Ammon's horn (tissue), 1 donor: ENCODE results near the gene RAC3.

ENCODE experiments used
- DNase-seq: peaks from one replicate; pipeline ENCODE4 v3.0.0-alpha.2; 2016; ENCODE audit warnings: low spot score

RAC3 gene

DNA sequence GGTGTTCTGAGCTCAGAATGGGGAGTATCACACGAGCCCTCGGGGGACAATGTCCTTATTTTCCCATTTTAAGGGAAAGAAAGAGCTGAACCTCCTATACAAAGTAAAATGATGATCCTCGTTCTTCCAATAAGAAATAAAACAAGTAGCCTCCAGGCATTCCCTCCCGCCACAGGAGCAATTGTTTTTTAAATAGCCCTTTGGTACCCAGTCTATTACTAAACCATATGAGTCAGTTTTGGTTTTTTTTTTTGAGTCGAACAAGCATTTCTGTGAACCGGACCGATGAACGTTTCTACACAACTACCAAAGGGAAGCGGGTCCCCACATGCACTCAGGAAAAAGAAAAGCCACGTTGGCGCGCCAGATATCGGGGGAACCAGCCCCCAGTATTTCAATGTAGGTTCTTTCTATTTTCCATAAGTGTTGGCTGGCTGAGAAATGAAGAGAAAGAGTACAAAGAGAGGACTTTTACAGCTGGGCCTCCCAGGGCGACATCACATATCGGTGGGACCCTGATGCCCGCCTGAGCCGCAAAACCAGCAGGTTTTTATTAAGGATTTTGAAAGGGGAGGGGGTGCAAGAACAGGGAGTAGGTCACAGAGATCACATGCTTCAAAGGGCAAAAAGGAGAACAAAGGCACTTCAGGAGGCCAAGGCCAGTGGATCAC lies 9.8 kb downstream of the RAC3 start:
- DNase-seq: no peak

DNA sequence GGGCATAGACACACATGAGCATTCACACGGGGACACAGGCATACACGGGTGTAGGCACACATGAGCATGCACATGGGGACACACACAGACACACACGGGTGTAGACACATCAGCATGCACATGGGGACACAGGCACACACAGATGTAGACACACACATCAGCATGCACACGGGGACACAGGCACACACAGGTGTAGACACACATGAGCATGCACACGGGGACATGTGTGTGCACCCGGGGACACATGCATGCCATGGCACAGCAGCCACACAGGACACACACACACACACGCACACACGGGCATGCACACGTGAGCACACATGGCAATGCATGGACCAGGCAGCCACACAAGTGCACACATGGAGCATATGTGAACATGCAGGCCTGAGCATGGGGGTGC lies 11.2 kb downstream of the RAC3 start:
- no peak for DNase-seq

DNA sequence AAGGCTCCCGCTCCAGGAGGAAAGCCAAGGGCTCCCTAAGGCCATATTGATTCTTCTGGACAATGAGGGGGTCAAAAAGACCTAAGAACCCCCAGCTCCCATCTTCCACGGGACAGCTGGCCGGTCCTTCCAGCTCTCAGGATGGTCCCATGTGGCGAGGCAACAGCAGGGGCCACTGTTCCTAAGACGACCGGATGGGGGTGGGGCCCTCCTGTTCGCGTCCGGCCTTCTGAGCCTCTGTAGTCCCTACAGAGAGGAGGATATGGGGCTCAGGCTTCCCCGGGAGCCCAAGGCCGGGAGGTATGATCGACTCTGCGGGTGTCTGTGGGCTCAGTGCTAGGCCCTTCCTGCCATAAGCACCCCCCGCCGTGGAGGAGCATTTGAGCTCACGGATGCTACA lies 12.0 kb downstream of the RAC3 start:
- no peak for DNase-seq

DNA sequence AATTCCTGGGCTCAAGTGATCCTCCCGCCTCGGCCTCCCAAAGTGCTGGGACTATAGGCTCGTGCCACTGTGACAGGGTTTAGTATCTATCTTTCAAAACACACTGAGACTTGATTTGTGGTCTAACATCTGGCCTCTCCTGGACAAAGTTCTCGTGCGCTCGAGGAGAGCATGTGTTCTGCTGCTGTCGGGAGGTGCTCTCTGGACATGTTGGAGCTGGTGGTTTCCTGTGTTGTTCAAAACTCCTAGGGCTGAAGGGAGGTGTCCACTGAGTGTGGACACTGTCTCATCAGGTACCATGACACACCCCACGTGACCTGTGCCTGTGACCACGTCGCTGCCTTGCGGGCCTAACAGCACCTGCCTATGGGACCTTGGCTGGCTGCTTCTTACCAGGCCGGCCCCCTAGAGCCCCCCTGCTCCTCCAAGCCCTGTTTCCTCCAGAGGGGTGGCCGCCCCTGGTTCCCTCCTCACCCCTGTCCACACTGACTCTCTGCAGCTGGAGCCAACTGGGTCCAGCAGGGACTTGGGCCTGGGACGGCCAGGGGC lies 14.5 kb downstream of the RAC3 start:
- no peak for DNase-seq

DNA sequence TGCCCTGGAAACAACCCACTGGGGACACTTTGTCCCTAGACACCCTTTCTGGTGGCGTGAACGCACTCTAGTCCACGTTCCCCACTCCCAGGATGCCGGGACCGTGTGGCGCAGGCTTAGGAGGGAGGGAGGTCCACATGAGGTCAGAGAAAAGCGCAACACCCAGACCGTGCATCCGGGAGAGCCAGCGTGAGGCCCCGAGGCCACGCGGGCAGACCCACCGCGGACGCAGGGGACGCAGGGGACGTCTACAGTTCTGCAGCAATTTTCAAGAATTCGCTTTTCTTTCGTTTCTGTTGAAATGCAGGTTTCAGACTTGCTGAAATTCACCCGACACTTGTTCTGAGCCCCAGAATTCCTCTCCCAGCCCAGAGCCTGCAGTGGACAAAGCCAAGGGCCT lies 15.4 kb downstream of the RAC3 start:
- DNase-seq: no peak

DNA sequence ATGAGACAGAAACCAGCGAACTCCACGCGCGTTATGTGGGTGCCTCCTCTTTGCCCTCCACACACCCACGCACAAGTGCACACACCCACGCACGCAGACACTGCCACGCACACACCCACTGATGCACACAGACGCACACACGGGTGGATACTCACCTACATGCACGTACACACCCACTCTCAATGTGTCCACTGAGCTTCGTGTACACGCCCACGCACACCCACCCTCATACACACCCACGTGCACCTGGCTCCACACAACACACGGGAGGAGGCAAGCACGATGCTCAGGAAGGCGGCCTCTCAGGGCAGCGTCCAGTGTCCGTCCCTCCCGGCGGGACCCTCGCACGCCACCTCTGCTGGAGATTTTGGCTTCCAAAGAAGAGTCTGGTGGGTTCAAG lies 15.9 kb downstream of the RAC3 start:
- DNase-seq: no peak

DNA sequence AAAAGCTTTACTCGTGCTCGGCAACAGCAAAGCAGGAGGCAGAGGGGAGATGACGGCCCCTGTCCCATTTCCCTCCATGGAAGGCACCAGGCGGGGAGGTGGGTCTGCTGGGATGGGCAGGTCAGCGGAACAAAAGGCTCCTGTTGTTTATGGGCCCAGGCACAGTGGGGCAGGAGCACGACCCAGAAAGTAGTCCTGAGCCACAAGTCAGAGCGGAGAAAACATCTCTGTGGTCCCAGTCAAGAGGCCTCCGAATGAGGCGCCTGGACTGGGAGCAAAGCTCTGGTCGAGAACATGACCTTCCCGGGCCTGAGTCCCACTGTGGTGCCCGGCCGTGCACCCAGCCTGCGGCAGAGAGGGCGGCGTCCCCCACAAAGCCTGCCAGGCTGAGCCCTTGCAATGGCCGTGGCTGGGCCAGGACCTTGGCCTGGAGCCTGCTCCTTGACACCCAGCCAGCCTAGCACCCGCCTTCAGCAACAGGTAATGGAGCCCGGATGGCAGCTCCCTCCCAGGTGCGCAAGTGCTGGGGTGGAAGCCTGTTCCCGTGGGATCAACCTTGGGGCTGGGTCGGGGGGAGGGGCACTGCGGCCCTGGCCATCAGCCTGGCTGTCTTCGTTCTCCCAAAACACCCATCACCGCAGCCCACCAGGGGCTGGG lies 16.6 kb downstream of the RAC3 start:
- no peak for DNase-seq

DNA sequence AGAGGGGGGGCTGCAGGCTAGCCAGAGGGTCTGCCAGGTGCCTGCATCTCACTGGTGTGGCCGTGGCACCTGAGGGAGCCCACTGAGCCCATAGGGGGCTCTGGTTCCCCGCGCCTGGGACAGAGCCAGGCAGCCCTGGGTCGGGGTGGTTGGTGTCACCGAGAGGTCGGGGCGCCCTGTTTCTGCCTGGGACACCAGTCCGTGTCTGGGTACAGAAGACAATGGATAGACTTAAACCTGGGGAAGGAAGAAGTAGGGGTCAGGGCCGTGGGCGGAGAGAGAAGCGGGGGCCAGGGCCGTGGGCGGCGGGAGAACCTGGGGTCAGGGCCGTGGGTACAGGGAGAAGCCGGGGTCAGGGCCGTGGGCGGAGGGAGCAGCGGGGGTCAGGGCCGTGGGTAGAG lies 17.1 kb downstream of the RAC3 start:
- DNase-seq: no peak

DNA sequence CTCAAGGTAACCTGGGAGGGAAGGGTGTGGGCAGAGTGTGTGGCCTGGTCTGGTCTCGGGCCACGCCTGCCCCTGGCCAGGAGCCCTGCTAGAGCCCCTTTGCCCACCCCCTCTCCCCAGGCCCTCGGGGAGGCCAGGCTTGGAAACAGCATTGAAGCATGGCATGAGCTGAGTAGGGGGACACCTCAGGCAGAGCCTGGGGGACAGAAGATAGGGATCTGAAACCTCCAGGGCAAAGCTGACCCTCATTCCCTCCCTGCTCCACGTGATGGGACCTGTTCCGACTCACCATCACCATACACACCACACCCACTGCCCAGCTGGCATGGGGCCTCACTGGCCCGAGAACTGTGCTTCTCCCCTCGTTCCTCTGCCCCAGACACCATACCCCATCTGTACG lies 17.6 kb downstream of the RAC3 start:
- no peak for DNase-seq

DNA sequence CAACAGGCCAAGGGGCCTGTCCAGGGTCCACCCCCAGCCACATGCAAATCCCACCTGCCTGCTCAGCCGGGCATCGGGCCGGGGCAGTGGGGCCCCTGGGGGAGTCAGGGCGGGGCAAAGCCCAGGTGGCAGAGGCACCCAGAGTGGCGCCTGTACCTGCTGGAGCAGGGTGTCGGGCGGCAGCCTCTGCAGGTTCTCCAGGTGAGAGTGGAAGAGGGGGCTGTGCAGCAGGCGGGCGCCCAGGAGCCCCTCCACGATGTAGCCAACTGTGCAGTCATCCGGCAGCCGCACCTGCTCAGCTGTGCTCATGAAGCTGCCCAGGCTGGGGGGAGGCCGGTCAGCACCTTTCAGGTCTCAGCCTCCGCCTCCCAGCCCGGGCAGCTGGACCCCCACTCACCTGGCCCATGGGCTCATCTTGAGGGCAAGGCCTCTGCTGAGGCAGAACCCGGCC lies 18.1 kb downstream of the RAC3 start:
- no peak for DNase-seq

DNA sequence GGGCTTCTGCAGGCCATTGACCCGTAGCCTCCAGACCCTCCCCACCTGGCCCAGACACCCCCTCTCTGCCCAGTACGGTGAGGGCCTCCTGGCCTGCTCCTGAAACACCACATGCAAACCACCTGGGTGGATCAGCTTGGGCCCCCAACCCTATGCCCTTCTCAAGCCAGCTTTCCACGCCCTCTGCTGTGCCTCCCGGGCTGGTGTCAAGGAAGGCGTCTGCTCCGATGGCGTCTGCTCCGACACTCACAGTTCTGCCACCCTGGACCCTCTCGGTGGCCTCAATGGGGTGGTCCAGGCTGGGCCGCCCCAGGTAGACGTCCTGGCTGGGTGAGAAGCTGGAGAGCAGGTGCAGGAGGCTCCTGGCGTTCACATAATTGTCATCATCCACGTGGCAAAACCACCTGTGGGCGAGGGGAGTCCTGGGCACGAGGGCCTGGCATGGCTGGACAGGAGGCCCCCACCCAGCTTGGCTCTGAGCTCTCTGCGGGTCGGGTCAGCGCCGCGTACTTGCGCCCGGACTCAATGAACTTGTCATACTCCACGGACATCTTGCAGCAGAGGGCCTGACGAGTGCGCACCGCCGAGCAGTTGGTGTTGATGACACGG lies 18.8 kb downstream of the RAC3 start:
- no peak for DNase-seq

DNA sequence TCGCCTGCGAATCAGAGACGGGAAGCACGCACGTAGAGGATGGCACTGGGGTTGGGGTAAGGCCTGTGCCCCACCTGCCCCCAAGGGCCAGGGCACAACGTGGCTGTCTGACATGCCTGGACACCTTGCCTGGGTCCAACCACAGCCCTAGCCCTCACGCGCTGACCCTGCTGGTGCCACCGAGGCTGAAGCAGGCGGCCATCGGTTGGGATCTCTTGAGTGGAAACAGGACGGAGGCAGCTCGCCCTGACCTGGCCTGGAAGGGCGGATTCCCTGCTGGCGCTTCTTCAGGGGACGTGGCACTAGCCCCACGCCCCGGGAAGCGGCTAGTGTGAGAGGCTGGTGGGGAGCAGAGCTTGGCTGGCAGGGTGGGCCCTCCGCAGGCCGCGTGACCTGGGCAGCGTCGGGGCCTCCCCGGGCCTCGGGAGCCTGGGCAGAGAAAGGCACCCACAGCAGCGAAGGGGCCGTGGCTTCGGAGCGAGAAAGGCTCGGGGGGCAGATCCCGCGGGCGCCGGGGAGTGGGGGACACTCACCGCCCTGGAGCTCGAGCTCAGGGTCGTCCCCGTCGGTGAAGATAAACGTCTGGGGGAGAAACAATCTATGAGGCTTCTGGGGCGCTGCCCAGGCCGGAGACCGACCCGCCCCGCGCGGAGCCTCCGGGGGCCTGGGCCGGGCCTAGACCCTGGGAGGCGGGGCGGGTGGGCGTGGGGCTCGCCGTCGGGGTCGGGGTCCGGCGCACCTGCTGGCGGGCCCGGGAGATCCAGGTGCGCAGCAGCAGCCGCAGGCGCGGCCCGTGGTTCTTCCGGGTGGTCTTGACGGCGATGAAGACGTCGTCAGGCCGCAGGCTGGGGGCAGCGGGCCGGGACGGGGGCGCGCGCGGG lies 19.5 kb downstream of the RAC3 start:
- no peak for DNase-seq

DNA sequence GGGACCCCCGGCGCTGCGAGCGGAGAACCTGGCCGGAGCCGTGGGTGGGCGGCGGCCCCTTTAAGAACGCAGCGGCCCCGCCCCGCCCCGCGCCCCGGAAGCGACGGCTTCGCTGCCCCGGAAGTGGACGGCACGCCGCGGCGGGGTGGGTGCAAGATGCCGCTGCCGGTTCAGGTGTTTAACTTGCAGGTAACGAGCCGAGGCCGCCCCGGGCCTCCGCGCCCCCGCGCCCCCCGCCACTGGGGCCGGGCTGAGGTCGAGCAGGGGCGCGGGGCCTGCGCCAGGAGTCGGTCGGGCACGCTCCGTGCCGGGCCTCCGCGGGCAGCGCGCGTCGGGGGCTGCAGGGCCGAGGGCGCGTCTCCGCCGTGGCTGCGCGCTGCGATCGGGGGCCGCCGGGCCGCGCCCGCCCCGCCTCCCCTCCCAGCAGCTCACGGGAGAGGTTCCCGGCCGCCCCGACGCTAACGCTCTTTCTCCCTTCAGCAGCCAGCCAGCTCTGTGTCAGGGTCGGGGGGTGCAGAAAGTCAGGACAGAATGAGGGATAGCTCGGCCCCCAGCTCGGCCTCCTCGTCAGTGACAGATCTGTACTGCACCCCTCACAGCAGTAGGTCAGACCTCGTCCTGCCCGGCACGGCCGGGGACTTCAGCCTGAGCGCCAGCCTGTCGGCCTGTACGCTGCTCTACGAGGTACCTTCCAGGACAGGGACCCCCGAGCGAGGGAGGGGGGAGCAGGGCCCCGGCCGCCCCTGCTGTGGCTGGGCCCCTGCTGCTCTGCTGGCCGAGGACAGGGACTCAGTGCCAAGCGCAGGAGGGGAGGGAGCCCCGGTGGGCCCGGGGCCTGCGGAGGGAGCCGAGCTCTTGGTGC lies 20.5 kb downstream of the RAC3 start, which contains the start of the genes GPS1 and RFNG:
GPS1 (plus strand) TSS at position 123 of the 862 bp plus-strand sequence; CDS start at position 157, 34 bp downstream.
RFNG (minus strand) TSS at position 36 of the 862 bp plus-strand sequence. CDS start 45 bp downstream, outside the sequence.
- DNase-seq: peak; percentile 73

DNA sequence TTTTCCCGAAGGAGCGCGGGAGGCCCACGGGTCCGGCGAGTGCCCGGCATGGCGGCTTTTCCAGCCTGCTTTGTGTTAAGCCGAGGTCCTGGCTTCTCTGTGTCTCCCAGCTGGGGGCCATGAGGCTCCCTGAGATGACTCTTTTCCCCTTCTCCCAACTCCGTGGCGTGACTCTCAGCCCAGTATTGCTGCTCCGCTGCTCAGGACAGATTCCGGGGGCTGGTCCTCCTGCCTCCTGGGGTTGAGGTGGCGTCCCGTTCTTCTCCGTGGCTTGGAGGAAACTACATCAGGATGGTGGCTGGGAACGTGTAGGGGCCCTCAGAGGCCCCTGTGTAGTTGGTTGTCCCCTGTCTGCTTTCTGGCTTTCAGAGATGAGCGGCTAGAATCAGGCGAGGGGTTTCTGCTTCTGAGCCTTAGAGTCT lies 21.2 kb downstream of the RAC3 start:
- DNase-seq: no peak

DNA sequence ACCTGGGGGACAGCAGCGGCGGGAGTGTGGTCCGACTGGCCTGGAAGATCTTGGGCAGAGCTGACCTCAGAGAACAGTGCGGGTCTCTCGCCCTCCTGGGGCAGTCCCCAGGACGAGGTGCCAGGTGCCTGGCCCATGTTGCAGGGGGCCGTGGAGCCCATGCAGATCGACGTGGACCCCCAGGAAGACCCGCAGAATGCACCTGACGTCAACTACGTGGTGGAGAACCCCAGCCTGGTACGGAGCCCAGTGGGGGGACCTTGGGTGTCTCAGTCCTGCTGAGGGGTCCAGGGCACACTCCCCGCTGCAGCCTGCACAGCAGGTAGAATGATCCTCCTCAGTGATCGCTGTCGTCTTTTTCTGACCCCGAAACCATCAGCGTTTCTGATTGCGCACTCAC lies 21.7 kb downstream of the RAC3 start:
- no peak for DNase-seq

DNA sequence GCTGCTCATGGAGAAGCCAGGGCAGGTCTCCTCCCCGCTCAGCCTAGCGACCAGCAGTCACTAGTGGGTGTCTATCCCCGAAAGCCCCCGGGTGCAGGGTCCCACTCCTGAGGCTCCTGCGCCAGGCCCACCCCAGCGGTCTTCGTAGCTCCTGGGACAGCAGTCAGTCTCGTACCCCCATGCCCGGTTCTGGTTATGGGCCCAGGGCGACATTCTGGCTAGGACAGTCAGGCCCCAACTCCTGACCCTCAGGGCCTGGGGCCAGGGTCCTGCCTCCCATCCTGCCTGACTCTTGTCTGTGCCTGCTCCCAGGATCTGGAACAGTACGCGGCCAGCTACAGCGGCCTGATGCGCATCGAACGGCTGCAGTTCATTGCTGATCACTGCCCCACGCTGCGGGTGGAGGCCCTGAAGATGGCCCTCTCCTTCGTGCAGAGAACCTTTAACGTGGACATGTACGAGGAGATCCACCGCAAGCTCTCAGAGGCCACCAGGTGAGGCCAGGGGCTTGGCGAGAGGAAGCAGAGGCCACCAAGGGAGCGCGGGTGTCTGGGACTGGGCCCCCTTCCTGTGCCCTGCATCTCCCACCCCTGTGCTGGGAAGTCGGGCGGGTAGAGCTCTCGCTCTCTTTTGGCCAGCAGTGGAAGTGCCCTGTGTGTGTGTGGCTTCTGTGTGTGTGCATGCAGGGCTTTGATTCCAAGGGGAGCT lies 22.2 kb downstream of the RAC3 start:
- DNase-seq: no peak

DNA sequence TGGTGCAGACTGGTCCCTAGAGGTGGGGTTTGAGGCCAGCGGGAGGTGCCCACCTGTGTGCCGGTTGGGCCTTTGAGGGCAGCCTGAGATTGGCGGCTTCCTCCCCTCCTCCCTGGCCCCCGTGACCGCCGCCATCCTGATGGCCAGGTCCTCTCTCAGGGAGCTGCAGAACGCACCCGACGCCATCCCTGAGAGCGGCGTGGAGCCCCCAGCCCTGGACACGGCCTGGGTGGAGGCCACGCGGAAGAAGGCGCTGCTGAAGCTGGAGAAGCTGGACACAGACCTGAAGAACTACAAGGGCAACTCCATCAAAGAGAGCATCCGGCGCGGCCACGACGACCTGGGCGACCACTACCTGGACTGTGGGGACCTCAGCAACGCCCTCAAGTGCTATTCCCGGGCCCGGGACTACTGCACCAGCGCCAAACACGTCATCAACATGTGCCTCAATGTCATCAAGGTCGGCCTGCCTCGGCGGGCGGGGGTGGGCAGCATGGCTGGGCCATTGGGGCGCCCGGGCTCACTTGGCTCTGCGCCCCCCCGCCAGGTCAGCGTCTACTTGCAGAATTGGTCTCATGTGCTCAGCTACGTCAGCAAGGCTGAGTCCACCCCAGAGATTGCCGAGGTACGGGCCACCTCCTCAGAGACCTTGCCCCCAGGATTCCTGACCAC lies 23.0 kb downstream of the RAC3 start:
- DNase-seq: no peak

DNA sequence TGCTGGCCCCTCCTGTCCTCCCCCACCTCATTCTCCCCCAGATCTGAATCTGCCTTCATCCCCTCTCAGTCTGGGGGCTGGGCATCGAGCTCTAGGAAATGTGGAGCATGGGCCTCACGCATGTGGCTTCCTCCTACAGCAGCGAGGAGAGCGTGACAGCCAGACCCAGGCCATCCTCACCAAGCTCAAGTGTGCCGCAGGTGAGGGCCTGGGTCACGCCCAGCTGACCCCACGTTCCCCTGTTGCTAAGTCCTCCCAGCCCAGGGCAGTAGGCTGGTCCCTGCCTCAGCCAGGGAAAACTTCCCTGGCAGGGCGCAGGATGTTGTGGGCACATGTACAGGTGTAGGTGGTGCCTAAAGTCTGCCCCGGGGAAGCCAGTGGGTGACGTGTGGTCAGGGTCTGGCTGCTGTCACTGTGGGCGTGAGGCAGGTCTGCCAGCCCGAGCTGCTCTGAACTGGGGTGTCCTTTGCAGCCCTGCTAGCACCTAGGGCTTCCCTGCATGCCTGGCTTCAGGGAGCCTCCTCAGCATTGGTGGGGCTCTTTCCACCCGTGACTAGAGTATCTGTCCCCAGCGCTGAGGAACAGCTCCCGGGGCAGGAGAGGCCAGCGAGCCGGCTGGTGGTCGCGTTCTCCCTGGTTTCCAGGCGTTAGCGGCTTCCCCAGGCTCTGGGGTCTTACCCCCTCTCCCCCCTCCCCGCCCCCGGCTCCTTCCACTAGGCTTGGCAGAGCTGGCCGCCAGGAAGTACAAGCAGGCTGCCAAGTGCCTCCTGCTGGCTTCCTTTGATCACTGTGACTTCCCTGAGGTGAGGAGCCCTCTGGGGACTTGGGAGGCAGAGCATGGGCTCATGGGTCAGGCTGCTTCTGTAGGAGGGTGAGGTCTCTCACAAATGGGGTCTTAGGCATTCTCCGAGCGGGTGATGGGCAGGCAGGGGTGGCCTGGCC lies 23.8 kb downstream of the RAC3 start:
- no peak for DNase-seq
